ENCODE measurements around the gene KRT33B.
A peak's percentile ranks its signal among the peaks of the same experiment; 100 is the strongest.
"Not testable (repeated sequence)": the region's sequence is repeated elsewhere in the genome, so short reads cannot be mapped to it uniquely, and the experiment has no call there.

KRT33B gene

GRCh38 chr17:41369713-41370112 is at the start of gene KRT33B:
TSS of gene KRT33B (minus strand) at chr17:41369813. CDS start at chr17:41369750, 63 bp downstream.
- no peak for DNase-seq

- DNase-seq = no peak
Observed at GRCh38 chr17:41418116-41418860, 48.7 kb upstream of the KRT33B start.

- DNase-seq = no peak
Observed at GRCh38 chr17:41417576-41418015, 48.0 kb upstream of the KRT33B start.

GRCh38 chr17:41417127-41417526 is 47.5 kb upstream of the KRT33B start:
- DNase-seq = no peak

- no peak for DNase-seq
Observed at GRCh38 chr17:41416479-41416878, 46.9 kb upstream of the KRT33B start.

GRCh38 chr17:41415833-41416335 is 46.3 kb upstream of the KRT33B start:
- no peak for DNase-seq

- no peak for DNase-seq
Observed at GRCh38 chr17:41415411-41415810, 45.8 kb upstream of the KRT33B start.

- DNase-seq = no peak
Observed at GRCh38 chr17:41413982-41414381, 44.4 kb upstream of the KRT33B start.

GRCh38 chr17:41413353-41413957 is 43.8 kb upstream of the KRT33B start:
- no peak for DNase-seq

- DNase-seq = no peak
Observed at GRCh38 chr17:41411072-41411840, 41.6 kb upstream of the KRT33B start.

GRCh38 chr17:41407226-41407625 is 37.6 kb upstream of the KRT33B start:
- DNase-seq = no peak

GRCh38 chr17:41406205-41406604 is 36.6 kb upstream of the KRT33B start:
- no peak for DNase-seq

- no peak for DNase-seq
Observed at GRCh38 chr17:41404024-41404671, 34.5 kb upstream of the KRT33B start.

- DNase-seq = no peak
Observed at GRCh38 chr17:41403404-41404023, 33.9 kb upstream of the KRT33B start.

GRCh38 chr17:41402161-41402560 is 32.5 kb upstream of the KRT33B start:
- DNase-seq = no peak

GRCh38 chr17:41396996-41397660 is 27.5 kb upstream of the KRT33B start, which contains the start of gene KRT31:
TSS of gene KRT31 (minus strand) at chr17:41397608. CDS start at chr17:41397539, 69 bp downstream.
- DNase-seq = peak; percentile 49

- DNase-seq = no peak
Observed at GRCh38 chr17:41396340-41396739, 26.7 kb upstream of the KRT33B start.

GRCh38 chr17:41395611-41396010 is 26.0 kb upstream of the KRT33B start:
- no peak for DNase-seq

- not testable (repeated sequence) for DNase-seq
Observed at GRCh38 chr17:41395044-41395443, 25.4 kb upstream of the KRT33B start.

GRCh38 chr17:41394254-41394996 is 24.8 kb upstream of the KRT33B start:
- DNase-seq = no peak

- DNase-seq = no peak
Observed at GRCh38 chr17:41393826-41394225, 24.2 kb upstream of the KRT33B start.
